ENCODE results near the gene SMIM27. TPM values are rescaled to one million over a fixed set of nuclear protein-coding genes. Genes with fewer than 3 reads are reported as not detected.
"Not testable (repeated sequence)": the region's sequence is repeated elsewhere in the genome, so short reads cannot be mapped to it uniquely, and the experiment has no call there.

The SMIM27 gene
- total and polyA plus RNA-seq, 2 of the 8 experiments (the other 6 are each of a cell fraction or from before 2014, with no cell fraction given): 3.6 to 18.1 TPM

DNA sequence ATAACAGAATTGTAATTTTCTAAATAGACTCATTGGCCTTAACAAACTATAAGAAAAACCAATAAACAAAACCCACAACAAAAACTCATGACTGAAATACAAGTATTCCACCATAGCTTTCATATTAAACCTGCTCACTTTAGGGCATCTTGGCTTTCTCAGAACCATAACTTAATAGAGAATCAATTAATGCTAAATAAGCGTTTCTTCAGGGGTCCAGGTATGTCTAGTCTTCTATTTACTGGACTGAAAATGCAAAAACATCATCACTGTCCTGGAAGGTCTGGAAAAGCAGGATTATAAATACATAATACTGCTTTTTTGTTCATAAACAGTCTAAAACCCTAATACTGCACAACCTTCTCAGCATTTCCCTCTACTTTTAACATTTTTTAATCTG, 6.2 kb upstream of the SMIM27 start (continued):
- TF ChIP-seq, protein P1, sequence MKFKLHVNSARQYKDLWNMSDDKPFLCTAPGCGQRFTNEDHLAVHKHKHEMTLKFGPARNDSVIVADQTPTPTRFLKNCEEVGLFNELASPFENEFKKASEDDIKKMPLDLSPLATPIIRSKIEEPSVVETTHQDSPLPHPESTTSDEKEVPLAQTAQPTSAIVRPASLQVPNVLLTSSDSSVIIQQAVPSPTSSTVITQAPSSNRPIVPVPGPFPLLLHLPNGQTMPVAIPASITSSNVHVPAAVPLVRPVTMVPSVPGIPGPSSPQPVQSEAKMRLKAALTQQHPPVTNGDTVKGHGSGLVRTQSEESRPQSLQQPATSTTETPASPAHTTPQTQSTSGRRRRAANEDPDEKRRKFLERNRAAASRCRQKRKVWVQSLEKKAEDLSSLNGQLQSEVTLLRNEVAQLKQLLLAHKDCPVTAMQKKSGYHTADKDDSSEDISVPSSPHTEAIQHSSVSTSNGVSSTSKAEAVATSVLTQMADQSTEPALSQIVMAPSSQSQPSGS (IDR thresholded peaks at IDR 0.05; ENCODE audit: low read length): no peak
- TF ChIP-seq CBX5 (IDR thresholded peaks at IDR 0.05; ENCODE audit: low read depth, low read length) (no peak), CTBP2 (IDR thresholded peaks at IDR 0.05; ENCODE audit: borderline replicate concordance, insufficient read depth, insufficient read length, low read length) (no peak)

DNA sequence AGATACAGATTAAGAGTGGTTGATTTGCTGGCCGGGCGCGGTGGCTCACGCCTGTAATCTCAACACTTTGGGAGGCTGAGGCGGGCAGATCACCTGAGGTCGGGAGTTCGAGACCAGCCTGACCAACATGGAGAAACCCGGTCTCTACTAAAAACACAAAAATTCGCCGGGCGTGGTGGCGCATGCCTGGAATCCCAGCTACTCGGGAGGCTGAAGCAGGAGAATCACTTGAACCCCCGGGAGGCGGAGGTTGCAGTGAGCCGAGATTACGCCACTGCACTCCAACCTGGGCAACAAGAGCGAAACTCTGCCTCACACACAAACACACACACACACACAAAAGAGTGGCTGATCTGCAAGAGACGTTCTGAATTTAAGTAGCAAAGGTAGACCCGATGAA, 3.9 kb upstream of the SMIM27 start:
- H2BK120ac ChIP-seq (replicated peaks; ENCODE audit: low read depth, low read length); H4K5ac ChIP-seq (ENCODE audit: insufficient read length, low read depth, low read length); H2AK5ac ChIP-seq (ENCODE audit: low read depth, low read length); H2BK5ac ChIP-seq (ENCODE audit: low read depth, low read length); H3K9me3 ChIP-seq (ENCODE audit: insufficient read depth in 2 of 2, low read depth in 1 of 2, low read length in 1 of 2); POLR2A ChIA-PET (ENCODE audit: partially characterized antibody); H2BK15ac ChIP-seq (ENCODE audit: low read length); H3K23ac ChIP-seq (ENCODE audit: insufficient read length); H3K56ac ChIP-seq (replicated peaks; ENCODE audit: insufficient read length, low read depth, low read length); H3K23me2 ChIP-seq (ENCODE audit: low read depth, low read length); H3K4me3 ChIP-seq (ENCODE audit: extremely low read depth in 1 of 4, insufficient read depth in 2 of 4, low read depth in 3 of 4, low read length in 4 of 4); FAIRE-seq; H3K27ac ChIP-seq (ENCODE audit: low read depth, low read length); H3K79me1 ChIP-seq (ENCODE audit: low read depth, low read length); H4K8ac ChIP-seq (ENCODE audit: extremely low read depth, insufficient read depth, low read length); H2BK20ac ChIP-seq (ENCODE audit: low read length); H2AFZ ChIP-seq (ENCODE audit: low read length); H3K9ac ChIP-seq (replicated peaks in 1 of 4; ENCODE audit: extremely low read depth in 1 of 4, low read depth in 3 of 4, low read length in 3 of 4); H3K27me3 ChIP-seq (replicated peaks in 1 of 4; ENCODE audit: control insufficient read depth in 3 of 4, extremely low read depth in 1 of 4, insufficient read depth in 3 of 4, low read length in 3 of 4); H3K18ac ChIP-seq (ENCODE audit: extremely low read depth, low read length); H3K14ac ChIP-seq (ENCODE audit: insufficient read length); H3K4ac ChIP-seq (replicated peaks; ENCODE audit: insufficient read length, low read depth, low read length); H4K91ac ChIP-seq (replicated peaks; ENCODE audit: insufficient read length, low read length); H3K4me1 ChIP-seq (replicated peaks in 1 of 4; ENCODE audit: control insufficient read depth in 3 of 4, insufficient read depth in 4 of 4, low read length in 3 of 4); H3K4me2 ChIP-seq (ENCODE audit: insufficient read depth in 1 of 2, low read depth in 2 of 2, low read length in 2 of 2); H2BK12ac ChIP-seq (ENCODE audit: low read depth, low read length); DNase-seq (ENCODE audit: low read depth in 1 of 2, low spot score in 2 of 2): not testable (repeated sequence)
- peaks cover 13 to 19% of the 10 kb centered on the region in 2 experiments for H4K20me1 ChIP-seq (replicated peaks in 1 of 2; ENCODE audit: control insufficient read depth in 1 of 2, insufficient read depth in 2 of 2, low read length in 2 of 2)
- CTCF ChIA-PET (ENCODE audit: partially characterized antibody): interaction anchor here (0.9 to 3.8 kb wide), 7 partner anchors 10 to 170 kb away, joined by 3 to 18 read pairs (median 3); partner anchors contain the start of gene RIGI
- peaks cover 41 to 85% of the 10 kb centered on the region in 2 experiments for H3K79me2 ChIP-seq (ENCODE audit: control insufficient read depth in 1 of 2, insufficient read depth in 2 of 2, low read length in 2 of 2)
- peaks cover 2 to 15% (median 7%) of the 10 kb centered on the region in 4 experiments; a peak in 6 of 8 replicates for H3K36me3 ChIP-seq (ENCODE audit: control insufficient read depth in 2 of 4, insufficient read depth in 4 of 4, low read length in 3 of 4)
- 96% methylated on average over 20 of the region's 20 CpGs; no CpG with 5 or more reads in 1 of the 2 experiments for WGBS, 2 experiments (ENCODE audit: extremely low coverage in 1 of 2, insufficient coverage in 1 of 2, insufficient read length in 1 of 2, insufficient replicate concordance in 2 of 2, low coverage in 1 of 2, low lambda C conversion rate in 2 of 2, missing lambda C conversion rate in 1 of 2)

All from H1 (cell line).